A549 (cell line): Measurements from ENCODE around the gene CSPG4. TPM values are rescaled to one million over a fixed set of nuclear protein-coding genes. Genes with fewer than 3 reads are reported as not detected.

Source experiments
- ATAC-seq, 2 experiments: fragments of 200-7000 bp in 1 of 2; fragments of >200 bp in 1 of 2; cut with Nextera tagmentation in 1 of 2; cut with Tn5 transposase in 1 of 2; 3 replicates each; pipeline versions ENCODE4 v1.8.0 to v1.9.1; 2018 to 2020; ENCODE audit warnings: mild to moderate bottlenecking in 1 of 2, moderate library complexity in 1 of 2
- CTCF ChIA-PET: fragments of 300-600 bp; sonication (Branson Sonifier 250); formaldehyde crosslinking; extraction: SDS; loops from one replicate; lab custom pipeline; 2021; ENCODE audit warnings: antibody characterized with exemption, inconsistent platforms; lab: Yijun Ruan, JAX
- POLR2A ChIA-PET: fragments of 350-600 bp; formaldehyde crosslinking; extraction: SDS; loops from one replicate; lab custom pipeline; 2021; ENCODE audit warnings: antibody characterized with exemption, inconsistent platforms; lab: Yijun Ruan, JAX
- DNase-seq, 2 experiments: peaks; one replicate each; pipeline versions ENCODE4 v3.0.0 to v3.0.0-alpha.2; 2011 to 2016; ENCODE audit warnings: low read depth in 1 of 2, low spot score in 1 of 2
- FAIRE-seq: peaks from 2 replicates; lab custom pipeline; 2011; peaks lifted over from hg19 to GRCh38; lab: Jason Lieb, UNC
- H3K27ac ChIP-seq, 2 experiments: fragments of >200 bp; sonication (Bioruptor Twin); formaldehyde crosslinking; 3 replicates each; pipeline ENCODE4 v1.5.1; 2016 to 2017
- H3K4me1 ChIP-seq: fragments of >200 bp; sonication (Bioruptor Twin); formaldehyde crosslinking; 3 replicates; pipeline ENCODE4 v1.6.1; 2016
- H3K4me2 ChIP-seq: fragments of >200 bp; sonication (Bioruptor Twin); formaldehyde crosslinking; 3 replicates; pipeline ENCODE4 v1.6.1; 2016
- H3K4me3 ChIP-seq: fragments of >200 bp; sonication (Bioruptor Twin); formaldehyde crosslinking; 3 replicates; pipeline ENCODE4 v1.5.1; 2016
- H3K9me3 ChIP-seq: fragments of >200 bp; sonication (Bioruptor Twin); formaldehyde crosslinking; 3 replicates; pipeline ENCODE4 v1.6.1; 2016
- BCL3 ChIP-seq: fragments of >200 bp; sonication (Bioruptor Twin); formaldehyde crosslinking; IDR thresholded peaks from 3 replicates; pipeline ENCODE4 v1.6.1; 2016
- BHLHE40 ChIP-seq: IDR thresholded peaks from 2 replicates; pipeline ENCODE4 v1.6.1; 2012; ENCODE audit warnings: low read depth, low read length, inconsistent platforms
- CHD4 ChIP-seq: fragments of 200-600 bp; sonication (generic); IDR thresholded peaks from 2 replicates; pipeline ENCODE4 v1.6.1; 2016; ENCODE audit warnings: antibody characterized with exemption, mild to moderate bottlenecking, borderline replicate concordance
- EHF ChIP-seq: fragments of 250-450 bp; sonication (Bioruptor Pico); IDR thresholded peaks from 2 replicates; pipeline ENCODE4 v1.5.0; 2020; ENCODE audit warnings: mild to moderate bottlenecking
- ELK1 ChIP-seq: fragments of 150-350 bp; IDR thresholded peaks from 2 replicates; pipeline ENCODE4 v1.6.1; 2014; ENCODE audit warnings: low read depth, mild to moderate bottlenecking, low read length
- ESRRA ChIP-seq: fragments of 150-350 bp; IDR thresholded peaks from 2 replicates; pipeline ENCODE4 v1.6.1; 2014; ENCODE audit warnings: mild to moderate bottlenecking, low read length, borderline replicate concordance
- FOSB ChIP-seq: fragments of 250-450 bp; sonication (Bioruptor Pico); IDR thresholded peaks from 2 replicates; pipeline ENCODE4 v1.5.0; 2020; ENCODE audit warnings: mild to moderate bottlenecking, moderate library complexity
- FOXS1 ChIP-seq: fragments of 250-450 bp; sonication (Bioruptor Pico); IDR thresholded peaks from 2 replicates; pipeline ENCODE4 v1.5.0; 2020; ENCODE audit warnings: mild to moderate bottlenecking, moderate library complexity
- HDAC2 ChIP-seq: fragments of 200-600 bp; sonication (generic); IDR thresholded peaks from 2 replicates; pipeline ENCODE4 v1.6.1; 2016
- HOXB13 ChIP-seq: fragments of 250-450 bp; sonication (Bioruptor Pico); IDR thresholded peaks from 2 replicates; pipeline ENCODE4 v1.5.0; 2020; ENCODE audit warnings: low read depth, mild to moderate bottlenecking, moderate library complexity
- JUN ChIP-seq, 2 experiments: fragments of >200 bp; sonication (Bioruptor Twin); formaldehyde crosslinking; IDR thresholded peaks; 2 replicates in 1 of 2; 3 replicates in 1 of 2; pipeline ENCODE4 v1.6.1; 2016 to 2017
- KDM1A ChIP-seq: fragments of 200-600 bp; sonication (generic); IDR thresholded peaks from 2 replicates; pipeline ENCODE4 v1.6.1; 2016; ENCODE audit warnings: low read depth, mild to moderate bottlenecking
- MAFK ChIP-seq: fragments of 450-650 bp; IDR thresholded peaks from 2 replicates; pipeline ENCODE4 v1.6.1; 2014; ENCODE audit not compliant: partially characterized antibody
- MAX ChIP-seq: IDR thresholded peaks from 2 replicates; pipeline ENCODE4 v1.6.1; 2012
- MAZ ChIP-seq: fragments of 150-350 bp; IDR thresholded peaks from 2 replicates; pipeline ENCODE4 v1.6.1; 2014; ENCODE audit warnings: antibody characterized with exemption, low read depth, low read length, borderline replicate concordance
- MYC ChIP-seq: IDR thresholded peaks from 2 replicates; pipeline ENCODE4 v1.6.1; 2012; ENCODE audit warnings: mild to moderate bottlenecking, inconsistent platforms, low read length, improper control_type of control experiment, borderline replicate concordance
- NFE2L2 ChIP-seq: fragments of 150-350 bp; conservative IDR thresholded peaks from 2 replicates; pipeline ENCODE4 v1.6.1; 2014; ENCODE audit warnings: low read length
- PHF8 ChIP-seq: fragments of 200-600 bp; sonication (generic); IDR thresholded peaks from 2 replicates; pipeline ENCODE4 v1.6.1; 2016; ENCODE audit warnings: low read depth, mild to moderate bottlenecking, antibody characterized with exemption, moderate library complexity, borderline replicate concordance
- POLR2A ChIP-seq: IDR thresholded peaks from 2 replicates; pipeline ENCODE4 v1.6.1; 2012; ENCODE audit warnings: mild to moderate bottlenecking, low read length
- RARB ChIP-seq: fragments of 250-450 bp; sonication (Bioruptor Pico); IDR thresholded peaks from 2 replicates; pipeline ENCODE4 v1.8.0; 2021; ENCODE audit warnings: mild to moderate bottlenecking, moderate library complexity
- RCOR1 ChIP-seq: fragments of 150-350 bp; IDR thresholded peaks from 2 replicates; pipeline ENCODE4 v1.6.1; 2014; ENCODE audit warnings: antibody characterized with exemption, low read length, low read depth
- RNF2 ChIP-seq: fragments of 200-600 bp; sonication (generic); IDR thresholded peaks from 2 replicates; pipeline ENCODE4 v1.6.1; 2016; ENCODE audit warnings: low read depth, mild to moderate bottlenecking, antibody characterized with exemption, moderate library complexity, borderline replicate concordance
- WGBS: methylation state at CpG from one replicate; pipeline ENCODE4 v1.1.6; 2017; ENCODE audit errors: missing lambda C conversion rate; 5-methylcytosine and 5-hydroxymethylcytosine counted together
- polyA plus RNA-seq, 4 experiments: library from polyadenylated mRNA; depleted of rRNA in 3 of 4; stranded (reverse); fragments of >200 nt; fragmentation: RNase III in 1 of 4; extraction: RNeasy Plus Mini Kit Qiagen cat#74134 plus additional on column Dnase treatment in 1 of 4; gene quantifications; 2 replicates in 3 of 4; 3 replicates in 1 of 4; pipeline ENCODE4 v1.2.3, GENCODE V29; 2011 to 2017
- TF ChIP-seq, protein P1 (sequence below): fragments of 450-650 bp; IDR thresholded peaks from 2 replicates; pipeline ENCODE4 v1.6.1; 2014; ENCODE audit warnings: antibody characterized with exemption
- TF ChIP-seq, protein P2 (sequence below): IDR thresholded peaks from 2 replicates; pipeline ENCODE4 v1.6.1; 2012; ENCODE audit warnings: low read depth, borderline replicate concordance

The CSPG4 gene
- polyA plus RNA-seq, 2 of the 4 experiments (the other 2 are of a cell fraction): 0.01 to 0.06 TPM

- ChIA-PET CTCF (interaction anchor here (0.8 to 19.9 kb wide), 3 partner anchors 14 to 53 kb away, joined by 3 to 394 read pairs (median 4); partner anchors contain the start of gene PTPN9), POLR2A (no interaction called here)
- Histone ChIP-seq H3K4me3 (no peak overlapping the region), H3K4me2 (no peak overlapping the region), H3K4me1 (peaks cover 10% of the 10 kb centered on the region), H3K9me3 (no peaks in the 10 kb centered on the region), H3K27ac (no peak overlapping the region)
- TF ChIP-seq ESRRA (no peak), RCOR1 (no peak), KDM1A (no peak), HDAC2 (no peak), BCL3 (no peak)
- DNase-seq (no peak), ATAC-seq (0 out of 6 replicates have a peak, but pooled peaks of 1 of the 2 experiments have one; percentile 22), FAIRE-seq (no peak)
These were observed 80.7 kb downstream of the CSPG4 start for GRCh38 chr15:75631935-75632334.

GRCh38 chr15:75625542-75626347 is 86.9 kb downstream of the CSPG4 start, which contains the start of gene SNUPN:
TSS of gene SNUPN (minus strand) at chr15:75625725. CDS start at chr15:75621051, 4,674 bp downstream.
- H3K4me3 ChIP-seq: peak within 1 kb of the TSS; percentile 96
- WGBS: 7% methylated on average over 22 of the region's 47 CpGs
- peaks cover 26% of the 10 kb centered on the region for H3K4me1 ChIP-seq
- H3K4me2 ChIP-seq: peak within 1 kb of the TSS; percentile 85
- TF ChIP-seq BCL3: peak; percentile 89; the same call in 2 of the 3 replicates
- 0 out of 2 replicates have a peak, but pooled peaks have one; percentile 40 for TF ChIP-seq MYC
- TF ChIP-seq RNF2: no peak
- TF ChIP-seq PHF8: peak; percentile 65
- peak; percentile 41 for TF ChIP-seq MAFK
- TF ChIP-seq EHF (CRISPR knock-in tag): peak; percentile 52; the same call in 1 of the 2 replicates
- TF ChIP-seq JUN (IDR thresholded peaks at IDR 0.05): peak; percentile 78 to 87
- no peak for TF ChIP-seq FOSB (CRISPR knock-in tag)
- no peak for TF ChIP-seq ESRRA
- TF ChIP-seq, protein P1, sequence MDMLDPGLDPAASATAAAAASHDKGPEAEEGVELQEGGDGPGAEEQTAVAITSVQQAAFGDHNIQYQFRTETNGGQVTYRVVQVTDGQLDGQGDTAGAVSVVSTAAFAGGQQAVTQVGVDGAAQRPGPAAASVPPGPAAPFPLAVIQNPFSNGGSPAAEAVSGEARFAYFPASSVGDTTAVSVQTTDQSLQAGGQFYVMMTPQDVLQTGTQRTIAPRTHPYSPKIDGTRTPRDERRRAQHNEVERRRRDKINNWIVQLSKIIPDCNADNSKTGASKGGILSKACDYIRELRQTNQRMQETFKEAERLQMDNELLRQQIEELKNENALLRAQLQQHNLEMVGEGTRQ: peak; percentile 15; the same call in 1 of the 2 replicates
- 0 out of 2 replicates have a peak, but pooled peaks have one; percentile 42 for TF ChIP-seq CHD4
- peak; percentile 68; the same call in 1 of the 2 replicates for TF ChIP-seq HOXB13 (CRISPR knock-in tag)
- no peak for TF ChIP-seq FOXS1 (CRISPR knock-in tag)
- peak; percentile 49; the same call in 1 of the 2 replicates for TF ChIP-seq MAZ
- no peak for TF ChIP-seq RARB
- TF ChIP-seq ELK1: no peak
- TF ChIP-seq HDAC2: peak; percentile 13; the same call in 1 of the 2 replicates
- peak; percentile 90 for TF ChIP-seq POLR2A
- peak; percentile 91 for TF ChIP-seq MAX
- peak; percentile 88 for TF ChIP-seq BHLHE40
- 0 out of 2 replicates have a peak, but pooled peaks have one; percentile 33 for TF ChIP-seq NFE2L2
- TF ChIP-seq, protein P2, sequence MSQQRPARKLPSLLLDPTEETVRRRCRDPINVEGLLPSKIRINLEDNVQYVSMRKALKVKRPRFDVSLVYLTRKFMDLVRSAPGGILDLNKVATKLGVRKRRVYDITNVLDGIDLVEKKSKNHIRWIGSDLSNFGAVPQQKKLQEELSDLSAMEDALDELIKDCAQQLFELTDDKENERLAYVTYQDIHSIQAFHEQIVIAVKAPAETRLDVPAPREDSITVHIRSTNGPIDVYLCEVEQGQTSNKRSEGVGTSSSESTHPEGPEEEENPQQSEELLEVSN: peak; percentile 74
- CTCF ChIA-PET: interaction anchor here (0.6 to 19.9 kb wide), 12 partner anchors 14 to 304 kb away, joined by 3 to 394 read pairs (median 4); partner anchors contain the start of genes IMP3, NEIL1, PTPN9 and SIN3A
- FAIRE-seq (peak; percentile 13), DNase-seq (peak; percentile 98 to 99), ATAC-seq (peak; percentile 95)
- peak within 1 kb of the TSS; percentile 98 to 100 for H3K27ac ChIP-seq
- H3K9me3 ChIP-seq: no peaks in the 10 kb centered on the region
- POLR2A ChIA-PET: interaction anchor here (0.7 to 3.5 kb wide), 18 partner anchors 9 to 257 kb away, joined by 3 to 94 read pairs (median 4); partner anchors contain the start of genes IMP3, MAN2C1, PTPN9 and SIN3A
